IMR-90 (cell line): ENCODE measurements around the gene PRPF4. TPM values are rescaled to one million over a fixed set of nuclear protein-coding genes. Genes with fewer than 3 reads are reported as not detected.

Source experiments
- ATAC-seq: fragments of 200-7000 bp; cut with Tn5 transposase; 2 replicates; pipeline ENCODE4 v1.9.1; 2020; ENCODE audit warnings: low read depth, mild to moderate bottlenecking, moderate library complexity
- BruUV-seq: library from RNA; stranded (reverse); fragments of 400-500 nt; replicated peaks from 2 replicates; lab custom pipeline; 2021; lab: Mats Ljungman, UMichigan
- CTCF ChIA-PET: fragments of 300-600 bp; formaldehyde crosslinking; extraction: SDS; loops from one replicate; lab custom pipeline; 2021; ENCODE audit warnings: antibody characterized with exemption; lab: Yijun Ruan, JAX
- POLR2A ChIA-PET: fragments of 300-600 bp; sonication (Branson Sonifier 250); formaldehyde crosslinking; loops from one replicate; lab custom pipeline; 2022; ENCODE audit warnings: antibody characterized with exemption; ENCODE audit not compliant: unreplicated experiment; lab: Charles Lee
- DNase-seq: peaks from one replicate; pipeline ENCODE4 v3.0.0; 2013
- H2AFZ ChIP-seq: replicated peaks from 2 replicates; pipeline ENCODE3; 2013; ENCODE audit warnings: low read length, mild to moderate bottlenecking; ENCODE audit not compliant: poor library complexity
- H2AK5ac ChIP-seq: 2 replicates; pipeline ENCODE4 v1.6.1; 2013; ENCODE audit warnings: low read depth, low read length, inconsistent platforms
- H2AK9ac ChIP-seq: replicated peaks from 2 replicates; pipeline ENCODE3; 2013; ENCODE audit warnings: mild to moderate bottlenecking, low read depth, low read length, moderate library complexity; ENCODE audit not compliant: poor library complexity
- H2BK120ac ChIP-seq: 2 replicates; pipeline ENCODE4 v1.6.1; 2013; ENCODE audit warnings: low read depth, low read length, inconsistent platforms
- H2BK15ac ChIP-seq: 3 replicates; pipeline ENCODE4 v1.6.1; 2013; ENCODE audit warnings: low read depth, low read length, inconsistent platforms
- H2BK20ac ChIP-seq: 2 replicates; pipeline ENCODE4 v1.6.1; 2013; ENCODE audit warnings: low read depth, mild to moderate bottlenecking, inconsistent platforms, low read length, moderate library complexity
- H2BK5ac ChIP-seq: 2 replicates; pipeline ENCODE4 v1.6.1; 2013; ENCODE audit warnings: mild to moderate bottlenecking, low read depth, low read length, inconsistent platforms; ENCODE audit not compliant: poor library complexity, severe bottlenecking
- H3K14ac ChIP-seq: replicated peaks from 2 replicates; pipeline ENCODE4 v1.6.1; 2013; ENCODE audit warnings: low read depth, low read length, inconsistent platforms
- H3K18ac ChIP-seq: 2 replicates; pipeline ENCODE4 v1.6.1; 2013; ENCODE audit warnings: low read depth, low read length, control low read depth
- H3K23ac ChIP-seq: 2 replicates; pipeline ENCODE4 v1.6.1; 2013; ENCODE audit warnings: low read depth, low read length, inconsistent platforms
- H3K27ac ChIP-seq: 2 replicates; pipeline ENCODE4 v1.5.1; 2013; ENCODE audit warnings: mild to moderate bottlenecking, control low read depth, low read length; ENCODE audit not compliant: insufficient read depth
- H3K27me3 ChIP-seq: 2 replicates; pipeline ENCODE4 v1.6.1; 2013; ENCODE audit warnings: low read length; ENCODE audit not compliant: control insufficient read depth, insufficient read depth
- H3K36me3 ChIP-seq: 2 replicates; pipeline ENCODE4 v1.6.1; 2013; ENCODE audit warnings: low read length, mixed read lengths; ENCODE audit not compliant: control insufficient read depth, insufficient read depth
- H3K4ac ChIP-seq: 2 replicates; pipeline ENCODE4 v1.6.1; 2013; ENCODE audit warnings: low read depth, low read length, inconsistent platforms
- H3K4me1 ChIP-seq: 2 replicates; pipeline ENCODE4 v1.6.1; 2013; ENCODE audit warnings: low read length, mixed read lengths; ENCODE audit not compliant: control insufficient read depth, insufficient read depth
- H3K4me2 ChIP-seq: 2 replicates; pipeline ENCODE4 v1.6.1; 2013; ENCODE audit warnings: low read depth, mild to moderate bottlenecking, control low read depth, low read length, moderate library complexity
- H3K4me3 ChIP-seq: 2 replicates; pipeline ENCODE4 v1.5.1; 2013; ENCODE audit warnings: low read depth, mild to moderate bottlenecking, control low read depth, low read length, moderate library complexity; ENCODE audit not compliant: insufficient read depth
- H3K56ac ChIP-seq: 2 replicates; pipeline ENCODE4 v1.6.1; 2013; ENCODE audit warnings: low read length, inconsistent platforms; ENCODE audit not compliant: insufficient read depth; ENCODE audit errors: extremely low read depth
- H3K79me1 ChIP-seq, 2 experiments: 2 replicates each; pipeline ENCODE4 v1.6.1; 2013; ENCODE audit warnings: low read length in 2 of 2, inconsistent platforms in 1 of 2, low read depth in 1 of 2
- H3K9ac ChIP-seq: 2 replicates; pipeline ENCODE4 v1.6.1; 2013; ENCODE audit warnings: low read depth, low read length, control low read depth
- H3K9me1 ChIP-seq: 2 replicates; pipeline ENCODE4 v1.6.1; 2013; ENCODE audit warnings: low read length, inconsistent platforms; ENCODE audit not compliant: insufficient read depth
- H3K9me3 ChIP-seq: 2 replicates; pipeline ENCODE4 v1.6.1; 2013; ENCODE audit warnings: low read length; ENCODE audit not compliant: control insufficient read depth, insufficient read depth
- H4K20me1 ChIP-seq: 2 replicates; pipeline ENCODE4 v1.6.1; 2013; ENCODE audit warnings: low read length, inconsistent platforms; ENCODE audit not compliant: insufficient read depth
- H4K5ac ChIP-seq: 2 replicates; pipeline ENCODE4 v1.6.1; 2013; ENCODE audit warnings: mild to moderate bottlenecking, low read depth, low read length, control low read depth
- H4K8ac ChIP-seq, 2 experiments: 2 replicates each; pipeline ENCODE4 v1.6.1; 2013; ENCODE audit warnings: low read depth in 2 of 2, low read length in 2 of 2, control low read depth in 1 of 2, inconsistent platforms in 1 of 2
- H4K91ac ChIP-seq: 2 replicates; pipeline ENCODE4 v1.6.1; 2013; ENCODE audit warnings: low read depth, low read length, inconsistent platforms; ENCODE audit not compliant: insufficient read depth
- NFE2L2 ChIP-seq: fragments of 150-350 bp; IDR thresholded peaks from 2 replicates; pipeline ENCODE4 v1.6.1; 2016; ENCODE audit warnings: low read depth, mild to moderate bottlenecking, low read length
- WGBS, 2 experiments: methylation state at CpG; one replicate each; pipeline versions ENCODE4 v1.1.5 to v1.1.7; 2013; ENCODE audit warnings: missing lambda C conversion rate in 2 of 2; ENCODE audit not compliant: insufficient read length in 1 of 2; ENCODE audit errors: extremely low coverage in 2 of 2; 5-methylcytosine and 5-hydroxymethylcytosine counted together
- dilution Hi-C: fragments of 300-500 bp; cut with HindIII; formaldehyde crosslinking; loops from one replicate; pipeline ENCODE4 v1.14.3; 2018; ENCODE audit warnings: low sequenced_read_pairs; ENCODE audit not compliant: unreplicated experiment
- in situ Hi-C: fragments of 300-500 bp; cut with MboI; formaldehyde crosslinking; loops from 3 replicates; pipeline ENCODE4 v1.14.3; 2019; ENCODE audit warnings: low sequenced_read_pairs, inconsistent platforms, mixed read lengths
- intact Hi-C: fragments of 100-400 bp; cut with micrococcal nuclease; formaldehyde crosslinking; loops from 2 replicates; pipeline ENCODE4 v1.10.0; 2022
- polyA plus RNA-seq, 3 experiments: library from polyadenylated mRNA; depleted of rRNA; stranded (reverse); fragments of >200 nt; gene quantifications; 2 replicates each; pipeline ENCODE4 v1.2.3, GENCODE V29; 2012; ENCODE audit warnings: low replicate concordance in 1 of 3
- total RNA-seq: library from RNA; depleted of rRNA; stranded (reverse); fragments of >200 nt; gene quantifications from 2 replicates; pipeline ENCODE4 v1.2.3, GENCODE V29; 2012

Gene PRPF4
- total and polyA plus RNA-seq, 2 of the 4 experiments (the other 2 are of a cell fraction), result 21.4 to 38.0 TPM

DNA sequence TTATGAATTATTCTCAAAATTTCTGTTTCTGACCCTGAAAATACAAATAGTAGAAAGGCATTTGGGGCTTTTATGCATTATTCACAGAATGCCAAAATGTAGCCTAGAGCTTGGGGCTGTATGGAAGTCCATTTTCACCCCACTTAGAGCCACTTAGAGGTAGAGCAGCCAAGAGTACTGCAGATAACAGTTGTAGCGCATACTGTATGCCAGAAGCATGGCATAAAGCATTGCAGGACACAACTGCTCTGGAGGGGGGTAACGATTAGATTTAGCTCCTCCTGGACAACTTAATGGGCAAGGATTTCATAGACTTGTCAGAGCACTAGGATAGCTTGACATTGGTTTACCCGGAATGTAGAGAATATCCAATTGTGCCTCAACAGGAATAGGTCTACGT is 38.4 kb upstream of the PRPF4 start:
- H3K14ac ChIP-seq, result no peak overlapping the region
- no peak overlapping the region for H3K4me2 ChIP-seq
- in situ Hi-C loops, result no loop called here
- peaks cover 27 to 55% of the 10 kb centered on the region in 2 experiments for H3K79me1 ChIP-seq
- no peak overlapping the region for H3K27ac ChIP-seq
- no peak overlapping the region for H3K18ac ChIP-seq
- peaks cover 6% of the 10 kb centered on the region; the same call in 1 of the 2 replicates for H3K9me1 ChIP-seq
- H2BK5ac ChIP-seq, result no peak overlapping the region
- intact Hi-C loops, result no loop called here
- WGBS, 2 experiments, result 100% methylated on average over 1 of the region's 4 CpGs; no CpG with 5 or more reads in 1 of the 2 experiments
- H3K9ac ChIP-seq, result no peak overlapping the region
- no peak overlapping the region for H3K23ac ChIP-seq
- BruUV-seq, result no TSS peak
- H2BK120ac ChIP-seq, result no peak overlapping the region
- no peak overlapping the region for H2BK15ac ChIP-seq
- no peaks in the 10 kb centered on the region for H3K36me3 ChIP-seq
- dilution Hi-C loops, result no loop called here
- H3K4me1 ChIP-seq, result peaks cover 4% of the 10 kb centered on the region
- H3K4ac ChIP-seq, result no peak overlapping the region
- H4K91ac ChIP-seq, result no peak overlapping the region
- H2AK5ac ChIP-seq, result no peak overlapping the region
- H3K56ac ChIP-seq, result no peak overlapping the region
- H2BK20ac ChIP-seq, result no peak overlapping the region
- H2AFZ ChIP-seq, result no peak overlapping the region
- H4K8ac ChIP-seq, result no peak overlapping the region
- no peak overlapping the region for H2AK9ac ChIP-seq
- no peaks in the 10 kb centered on the region for H3K9me3 ChIP-seq
- POLR2A ChIA-PET, result no interaction called here
- H3K27me3 ChIP-seq, result no peaks in the 10 kb centered on the region
- no peak overlapping the region for H3K4me3 ChIP-seq
- DNase-seq (no peak), ATAC-seq (no peak)
- peaks cover 49% of the 10 kb centered on the region for H4K20me1 ChIP-seq
- H4K5ac ChIP-seq, result no peak overlapping the region
- no peak for TF ChIP-seq NFE2L2
- CTCF ChIA-PET, result no interaction called here
